DOHH2 (cell line): ENCODE measurements around the gene HGF.

Experiments
- EZH2phosphoT487 ChIP-seq: fragments of 200-600 bp; sonication (generic); IDR thresholded peaks from 2 replicates; pipeline ENCODE4 v1.6.1; 2017; ENCODE audit warnings: borderline replicate concordance, mild to moderate bottlenecking, antibody characterized with exemption, low read length, moderate library complexity, mixed read lengths
- TF ChIP-seq, protein P1 (sequence below): fragments of 200-600 bp; sonication (generic); IDR thresholded peaks from one replicate; pipeline ENCODE4 v1.5.1; 2014; ENCODE audit warnings: antibody characterized with exemption, mild to moderate bottlenecking, low read depth, low read length; ENCODE audit not compliant: poor library complexity, severe bottlenecking

DNA sequence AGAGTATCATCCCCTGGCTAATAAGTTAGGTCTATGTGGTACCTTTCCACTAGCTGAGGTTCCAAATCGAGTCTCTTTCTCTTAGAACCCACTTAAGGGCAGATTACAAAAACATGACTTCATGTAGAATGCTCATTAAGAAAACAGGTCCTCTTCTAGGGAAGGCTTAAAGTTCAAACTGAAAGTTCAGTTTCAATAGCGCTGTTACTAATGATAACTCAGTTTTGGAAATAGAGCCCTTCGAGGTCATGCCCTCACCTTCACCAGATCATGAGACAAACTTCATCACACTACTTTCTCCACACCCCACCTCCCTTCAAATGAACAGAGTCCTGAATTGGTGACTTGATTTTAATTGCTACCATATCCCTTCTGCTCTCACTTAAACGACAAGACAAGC, 26.2 kb downstream of the HGF start:
- TF ChIP-seq, protein P1, sequence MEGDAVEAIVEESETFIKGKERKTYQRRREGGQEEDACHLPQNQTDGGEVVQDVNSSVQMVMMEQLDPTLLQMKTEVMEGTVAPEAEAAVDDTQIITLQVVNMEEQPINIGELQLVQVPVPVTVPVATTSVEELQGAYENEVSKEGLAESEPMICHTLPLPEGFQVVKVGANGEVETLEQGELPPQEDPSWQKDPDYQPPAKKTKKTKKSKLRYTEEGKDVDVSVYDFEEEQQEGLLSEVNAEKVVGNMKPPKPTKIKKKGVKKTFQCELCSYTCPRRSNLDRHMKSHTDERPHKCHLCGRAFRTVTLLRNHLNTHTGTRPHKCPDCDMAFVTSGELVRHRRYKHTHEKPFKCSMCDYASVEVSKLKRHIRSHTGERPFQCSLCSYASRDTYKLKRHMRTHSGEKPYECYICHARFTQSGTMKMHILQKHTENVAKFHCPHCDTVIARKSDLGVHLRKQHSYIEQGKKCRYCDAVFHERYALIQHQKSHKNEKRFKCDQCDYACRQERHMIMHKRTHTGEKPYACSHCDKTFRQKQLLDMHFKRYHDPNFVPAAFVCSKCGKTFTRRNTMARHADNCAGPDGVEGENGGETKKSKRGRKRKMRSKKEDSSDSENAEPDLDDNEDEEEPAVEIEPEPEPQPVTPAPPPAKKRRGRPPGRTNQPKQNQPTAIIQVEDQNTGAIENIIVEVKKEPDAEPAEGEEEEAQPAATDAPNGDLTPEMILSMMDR, result no peak
- no peak for TF ChIP-seq EZH2phosphoT487
